Thyroid gland (tissue), 4 donors: ENCODE measurements around the gene NMNAT2.

Experiments
- CTCF ChIP-seq, 6 experiments: fragments of 200-600 bp in 3 of 6; fragments of 450-650 bp in 3 of 6; sonication (generic) in 3 of 6; IDR thresholded peaks; one replicate each; pipeline ENCODE4 v1.5.1; 2016 to 2019; ENCODE audit warnings: antibody characterized with exemption in 6 of 6, mild to moderate bottlenecking in 2 of 6, inconsistent platforms in 1 of 6, moderate library complexity in 1 of 6
- POLR2A ChIP-seq, 2 donors: fragments of 450-650 bp; IDR thresholded peaks; one replicate each; pipeline ENCODE4 v1.6.1; 2017; ENCODE audit warnings: antibody characterized with exemption in 2 of 2, mild to moderate bottlenecking in 2 of 2, moderate library complexity in 1 of 2

GRCh38 chr1:183288583-183288982 is 129.6 kb downstream of the NMNAT2 start:
- TF ChIP-seq CTCF (IDR thresholded peaks at IDR 0.05) (no peak), POLR2A (IDR thresholded peaks at IDR 0.05) (no peak)
